IMR-90 (cell line): Measurements from ENCODE around the gene TVP23B. TPM values are rescaled to one million over a fixed set of nuclear protein-coding genes. Genes with fewer than 3 reads are reported as not detected.
"Not testable (repeated sequence)": the region's sequence is repeated elsewhere in the genome, so short reads cannot be mapped to it uniquely, and the experiment has no call there.

Experiments used
- ATAC-seq: fragments of 200-7000 bp; cut with Tn5 transposase; 2 replicates; pipeline ENCODE4 v1.9.1; 2020; ENCODE audit warnings: low read depth, mild to moderate bottlenecking, moderate library complexity
- BruUV-seq: library from RNA; stranded (reverse); fragments of 400-500 nt; replicated peaks from 2 replicates; lab custom pipeline; 2021; lab: Mats Ljungman, UMichigan
- CTCF ChIA-PET: fragments of 300-600 bp; formaldehyde crosslinking; extraction: SDS; loops from one replicate; lab custom pipeline; 2021; ENCODE audit warnings: antibody characterized with exemption; lab: Yijun Ruan, JAX
- POLR2A ChIA-PET: fragments of 300-600 bp; sonication (Branson Sonifier 250); formaldehyde crosslinking; loops from one replicate; lab custom pipeline; 2022; ENCODE audit warnings: antibody characterized with exemption; ENCODE audit not compliant: unreplicated experiment; lab: Charles Lee
- DNase-seq: peaks from one replicate; pipeline ENCODE4 v3.0.0; 2013
- H2AFZ ChIP-seq: replicated peaks from 2 replicates; pipeline ENCODE3; 2013; ENCODE audit warnings: low read length, mild to moderate bottlenecking; ENCODE audit not compliant: poor library complexity
- H2AK5ac ChIP-seq: 2 replicates; pipeline ENCODE4 v1.6.1; 2013; ENCODE audit warnings: low read depth, low read length, inconsistent platforms
- H2AK9ac ChIP-seq: replicated peaks from 2 replicates; pipeline ENCODE3; 2013; ENCODE audit warnings: mild to moderate bottlenecking, low read depth, low read length, moderate library complexity; ENCODE audit not compliant: poor library complexity
- H2BK120ac ChIP-seq: 2 replicates; pipeline ENCODE4 v1.6.1; 2013; ENCODE audit warnings: low read depth, low read length, inconsistent platforms
- H2BK15ac ChIP-seq: 3 replicates; pipeline ENCODE4 v1.6.1; 2013; ENCODE audit warnings: low read depth, low read length, inconsistent platforms
- H2BK20ac ChIP-seq: 2 replicates; pipeline ENCODE4 v1.6.1; 2013; ENCODE audit warnings: low read depth, mild to moderate bottlenecking, inconsistent platforms, low read length, moderate library complexity
- H2BK5ac ChIP-seq: 2 replicates; pipeline ENCODE4 v1.6.1; 2013; ENCODE audit warnings: mild to moderate bottlenecking, low read depth, low read length, inconsistent platforms; ENCODE audit not compliant: poor library complexity, severe bottlenecking
- H3K14ac ChIP-seq: replicated peaks from 2 replicates; pipeline ENCODE4 v1.6.1; 2013; ENCODE audit warnings: low read depth, low read length, inconsistent platforms
- H3K18ac ChIP-seq: 2 replicates; pipeline ENCODE4 v1.6.1; 2013; ENCODE audit warnings: low read depth, low read length, control low read depth
- H3K23ac ChIP-seq: 2 replicates; pipeline ENCODE4 v1.6.1; 2013; ENCODE audit warnings: low read depth, low read length, inconsistent platforms
- H3K27ac ChIP-seq: 2 replicates; pipeline ENCODE4 v1.5.1; 2013; ENCODE audit warnings: mild to moderate bottlenecking, control low read depth, low read length; ENCODE audit not compliant: insufficient read depth
- H3K27me3 ChIP-seq: 2 replicates; pipeline ENCODE4 v1.6.1; 2013; ENCODE audit warnings: low read length; ENCODE audit not compliant: control insufficient read depth, insufficient read depth
- H3K36me3 ChIP-seq: 2 replicates; pipeline ENCODE4 v1.6.1; 2013; ENCODE audit warnings: low read length, mixed read lengths; ENCODE audit not compliant: control insufficient read depth, insufficient read depth
- H3K4ac ChIP-seq: 2 replicates; pipeline ENCODE4 v1.6.1; 2013; ENCODE audit warnings: low read depth, low read length, inconsistent platforms
- H3K4me1 ChIP-seq: 2 replicates; pipeline ENCODE4 v1.6.1; 2013; ENCODE audit warnings: low read length, mixed read lengths; ENCODE audit not compliant: control insufficient read depth, insufficient read depth
- H3K4me2 ChIP-seq: 2 replicates; pipeline ENCODE4 v1.6.1; 2013; ENCODE audit warnings: low read depth, mild to moderate bottlenecking, control low read depth, low read length, moderate library complexity
- H3K4me3 ChIP-seq: 2 replicates; pipeline ENCODE4 v1.5.1; 2013; ENCODE audit warnings: low read depth, mild to moderate bottlenecking, control low read depth, low read length, moderate library complexity; ENCODE audit not compliant: insufficient read depth
- H3K56ac ChIP-seq: 2 replicates; pipeline ENCODE4 v1.6.1; 2013; ENCODE audit warnings: low read length, inconsistent platforms; ENCODE audit not compliant: insufficient read depth; ENCODE audit errors: extremely low read depth
- H3K79me1 ChIP-seq, 2 experiments: 2 replicates each; pipeline ENCODE4 v1.6.1; 2013; ENCODE audit warnings: low read length in 2 of 2, inconsistent platforms in 1 of 2, low read depth in 1 of 2
- H3K9ac ChIP-seq: 2 replicates; pipeline ENCODE4 v1.6.1; 2013; ENCODE audit warnings: low read depth, low read length, control low read depth
- H3K9me1 ChIP-seq: 2 replicates; pipeline ENCODE4 v1.6.1; 2013; ENCODE audit warnings: low read length, inconsistent platforms; ENCODE audit not compliant: insufficient read depth
- H3K9me3 ChIP-seq: 2 replicates; pipeline ENCODE4 v1.6.1; 2013; ENCODE audit warnings: low read length; ENCODE audit not compliant: control insufficient read depth, insufficient read depth
- H4K20me1 ChIP-seq: 2 replicates; pipeline ENCODE4 v1.6.1; 2013; ENCODE audit warnings: low read length, inconsistent platforms; ENCODE audit not compliant: insufficient read depth
- H4K5ac ChIP-seq: 2 replicates; pipeline ENCODE4 v1.6.1; 2013; ENCODE audit warnings: mild to moderate bottlenecking, low read depth, low read length, control low read depth
- H4K8ac ChIP-seq, 2 experiments: 2 replicates each; pipeline ENCODE4 v1.6.1; 2013; ENCODE audit warnings: low read depth in 2 of 2, low read length in 2 of 2, control low read depth in 1 of 2, inconsistent platforms in 1 of 2
- H4K91ac ChIP-seq: 2 replicates; pipeline ENCODE4 v1.6.1; 2013; ENCODE audit warnings: low read depth, low read length, inconsistent platforms; ENCODE audit not compliant: insufficient read depth
- WGBS, 2 experiments: methylation state at CpG; one replicate each; pipeline versions ENCODE4 v1.1.5 to v1.1.7; 2013; ENCODE audit warnings: missing lambda C conversion rate in 2 of 2; ENCODE audit not compliant: insufficient read length in 1 of 2; ENCODE audit errors: extremely low coverage in 2 of 2; 5-methylcytosine and 5-hydroxymethylcytosine counted together
- dilution Hi-C: fragments of 300-500 bp; cut with HindIII; formaldehyde crosslinking; loops from one replicate; pipeline ENCODE4 v1.14.3; 2018; ENCODE audit warnings: low sequenced_read_pairs; ENCODE audit not compliant: unreplicated experiment
- in situ Hi-C: fragments of 300-500 bp; cut with MboI; formaldehyde crosslinking; loops from 3 replicates; pipeline ENCODE4 v1.14.3; 2019; ENCODE audit warnings: low sequenced_read_pairs, inconsistent platforms, mixed read lengths
- intact Hi-C: fragments of 100-400 bp; cut with micrococcal nuclease; formaldehyde crosslinking; loops from 2 replicates; pipeline ENCODE4 v1.10.0; 2022
- polyA plus RNA-seq, 3 experiments: library from polyadenylated mRNA; depleted of rRNA; stranded (reverse); fragments of >200 nt; gene quantifications; 2 replicates each; pipeline ENCODE4 v1.2.3, GENCODE V29; 2012; ENCODE audit warnings: low replicate concordance in 1 of 3
- total RNA-seq: library from RNA; depleted of rRNA; stranded (reverse); fragments of >200 nt; gene quantifications from 2 replicates; pipeline ENCODE4 v1.2.3, GENCODE V29; 2012

Gene TVP23B
- total and polyA plus RNA-seq, 2 of the 4 experiments (the other 2 are of a cell fraction), result 30.9 to 35.7 TPM

DNA sequence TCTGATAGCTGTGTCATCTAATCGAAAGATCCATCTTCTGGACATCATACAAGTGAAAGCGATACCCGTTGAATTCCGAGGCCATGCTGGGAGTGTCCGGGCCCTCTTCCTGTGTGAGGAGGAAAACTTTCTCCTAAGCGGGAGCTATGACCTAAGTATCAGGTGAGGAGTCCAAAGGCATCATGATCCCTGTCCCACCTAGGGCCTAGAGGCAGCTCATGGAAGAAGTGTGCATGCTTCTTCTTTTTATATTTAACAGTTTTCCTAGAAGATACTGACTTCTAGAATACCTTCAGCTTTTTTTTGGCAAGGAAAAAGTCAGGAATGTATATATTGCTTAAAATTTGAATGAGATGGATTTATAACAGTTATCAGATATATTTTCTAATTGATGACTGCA, 22.6 kb upstream of the TVP23B start:
- H2BK15ac ChIP-seq, H4K20me1 ChIP-seq, H3K36me3 ChIP-seq, H3K18ac ChIP-seq, H2AFZ ChIP-seq, H2BK5ac ChIP-seq, H4K5ac ChIP-seq, H3K9ac ChIP-seq, H3K4me2 ChIP-seq, H3K9me1 ChIP-seq, BruUV-seq, H3K4me3 ChIP-seq, H3K14ac ChIP-seq, H3K9me3 ChIP-seq, H4K8ac ChIP-seq, H3K27me3 ChIP-seq, POLR2A ChIA-PET, H2AK5ac ChIP-seq, H3K4ac ChIP-seq, H2AK9ac ChIP-seq, H3K23ac ChIP-seq, H3K56ac ChIP-seq, H3K4me1 ChIP-seq, in situ Hi-C loops, ATAC-seq, DNase-seq, H4K91ac ChIP-seq, H3K27ac ChIP-seq, H2BK120ac ChIP-seq, intact Hi-C loops, dilution Hi-C loops, H2BK20ac ChIP-seq, CTCF ChIA-PET, H3K79me1 ChIP-seq: not testable (repeated sequence)
- WGBS, 2 experiments, result no CpG with 5 or more reads among the region's 6 CpGs

DNA sequence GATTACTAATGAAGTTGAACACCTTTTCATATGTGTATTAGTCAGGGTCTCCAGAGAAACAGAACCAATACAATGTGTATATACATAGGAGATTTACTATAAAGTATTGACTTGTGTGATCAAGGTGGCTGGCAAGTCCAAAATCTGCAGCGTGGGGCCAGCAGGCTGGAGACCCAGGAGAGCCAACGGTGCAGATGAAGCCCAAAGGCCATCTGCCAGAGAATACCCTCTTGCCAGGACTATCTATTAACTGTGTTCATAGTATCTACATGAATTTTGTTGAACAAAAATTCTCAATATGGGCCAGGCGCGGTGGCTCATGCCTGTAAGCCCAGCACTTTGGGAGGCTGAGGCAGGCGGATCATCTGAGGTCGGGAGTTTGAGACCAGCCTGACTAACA, 20.8 kb upstream of the TVP23B start:
- H3K79me1 ChIP-seq, H3K14ac ChIP-seq, H3K9me1 ChIP-seq, H3K56ac ChIP-seq, H4K91ac ChIP-seq, H4K20me1 ChIP-seq, H3K9ac ChIP-seq, H4K5ac ChIP-seq, H3K4ac ChIP-seq, H2AK5ac ChIP-seq, H3K18ac ChIP-seq, H2BK15ac ChIP-seq, DNase-seq, BruUV-seq, H3K27me3 ChIP-seq, H2AFZ ChIP-seq, dilution Hi-C loops, H3K27ac ChIP-seq, H4K8ac ChIP-seq, H3K4me1 ChIP-seq, H3K4me3 ChIP-seq, H3K4me2 ChIP-seq, H3K36me3 ChIP-seq, intact Hi-C loops, H2BK120ac ChIP-seq, H2BK20ac ChIP-seq, H3K9me3 ChIP-seq, H3K23ac ChIP-seq, CTCF ChIA-PET, H2AK9ac ChIP-seq, H2BK5ac ChIP-seq, POLR2A ChIA-PET, ATAC-seq, in situ Hi-C loops: not testable (repeated sequence)
- no CpG with 5 or more reads among the region's 6 CpGs for WGBS, 2 experiments
